Sciatic nerve (tissue), 2 donors: Measurements from ENCODE around the gene CYP1B1. TPM values are rescaled to one million over a fixed set of nuclear protein-coding genes. Genes with fewer than 3 reads are reported as not detected.
A peak's percentile ranks its signal among the peaks of the same experiment; 100 is the strongest.

Experiments
- ATAC-seq: fragments of 200-7000 bp; cut with Tn5 transposase; one replicate; pipeline ENCODE4 v1.9.1; 2020; ENCODE audit warnings: mild to moderate bottlenecking, moderate library complexity
- DNase-seq: peaks from one replicate; pipeline ENCODE4 v3.0.0-alpha.2; 2020; ENCODE audit warnings: low spot score
- intact Hi-C: fragments of 100-400 bp; cut with DNase I; formaldehyde crosslinking; loops from one replicate; pipeline ENCODE4 v1.14.2; 2022
- total RNA-seq: library from RNA; stranded (reverse); fragmentation: NEBNext Ultra II Directional; extraction: Animal tissue kit (Norgen Biotek cat#: 25700); gene quantifications from one replicate; pipeline ENCODE4 v1.2.1, GENCODE V29; 2021
- donor health status: DM: no; HTN: no; CAD: no.
- donor health status: DM: no; HTN: no; CAD: no.

The CYP1B1 gene
- total RNA-seq, 1 donor from 2014 or later = 237 TPM

DNA sequence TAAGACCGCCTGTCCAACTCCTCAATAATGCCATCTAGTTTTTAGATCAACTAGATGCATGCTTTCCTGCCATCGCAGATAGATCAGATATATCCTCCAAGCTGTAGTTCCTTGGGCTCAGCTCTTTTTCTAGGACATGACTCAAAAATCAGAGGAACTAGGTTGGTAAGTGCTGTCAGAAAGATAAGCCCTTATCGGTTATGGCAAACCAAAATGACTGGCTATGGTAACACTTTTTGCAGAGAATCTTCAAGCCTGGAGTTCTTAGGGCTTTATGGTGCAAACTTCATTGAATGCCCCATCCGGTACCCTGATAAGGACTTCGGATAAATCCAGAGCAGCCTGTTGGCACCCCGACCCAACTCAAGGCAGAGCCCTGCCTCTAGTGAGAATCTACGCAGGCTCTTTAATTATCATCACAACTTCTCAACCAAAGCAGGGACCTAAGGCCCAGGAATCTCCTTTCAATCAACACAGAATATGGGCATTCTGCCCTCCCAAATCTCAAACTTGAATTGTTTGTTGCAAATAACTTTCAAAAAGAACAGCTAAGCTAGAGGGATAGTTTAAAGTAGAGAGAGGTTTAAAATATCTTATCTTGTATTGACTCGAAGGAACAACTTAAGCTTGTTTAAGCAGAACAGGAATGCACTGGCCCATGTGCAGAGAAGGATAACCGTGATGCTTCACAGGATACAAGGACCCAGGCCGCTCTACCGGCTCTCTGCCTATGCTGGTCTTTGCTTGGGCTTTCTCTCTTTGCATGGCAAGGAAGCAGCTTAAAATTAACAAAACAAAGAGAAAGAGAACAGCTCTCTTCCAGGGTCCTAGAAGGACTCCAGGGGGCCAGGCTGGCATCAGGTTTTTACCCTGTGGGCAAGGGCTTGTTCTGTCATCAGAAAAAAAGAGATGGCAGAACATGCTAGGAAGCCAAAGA is 3.4 kb upstream of the CYP1B1 start:
- intact Hi-C loops = no loop called here
- ATAC-seq (no peak), DNase-seq (no peak)

DNA sequence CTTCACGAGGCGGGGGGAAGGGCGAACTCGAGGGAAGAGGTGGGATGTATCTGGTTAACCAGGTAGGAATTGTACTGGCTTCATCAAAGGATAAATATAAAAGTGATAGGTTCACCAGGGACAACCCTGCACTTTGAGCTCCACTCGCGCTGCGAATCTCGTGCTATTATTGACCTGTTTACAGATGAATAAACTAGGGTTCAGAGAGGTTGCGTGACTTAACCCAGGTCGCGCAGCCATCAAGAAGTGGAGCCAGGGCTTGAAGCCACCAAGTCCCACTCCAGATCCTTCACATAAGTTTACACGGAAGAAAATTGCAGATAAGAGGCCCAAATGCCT is 1.4 kb upstream of the CYP1B1 start:
- DNase-seq (no peak), ATAC-seq (no peak)
- intact Hi-C loops = no loop called here

DNA sequence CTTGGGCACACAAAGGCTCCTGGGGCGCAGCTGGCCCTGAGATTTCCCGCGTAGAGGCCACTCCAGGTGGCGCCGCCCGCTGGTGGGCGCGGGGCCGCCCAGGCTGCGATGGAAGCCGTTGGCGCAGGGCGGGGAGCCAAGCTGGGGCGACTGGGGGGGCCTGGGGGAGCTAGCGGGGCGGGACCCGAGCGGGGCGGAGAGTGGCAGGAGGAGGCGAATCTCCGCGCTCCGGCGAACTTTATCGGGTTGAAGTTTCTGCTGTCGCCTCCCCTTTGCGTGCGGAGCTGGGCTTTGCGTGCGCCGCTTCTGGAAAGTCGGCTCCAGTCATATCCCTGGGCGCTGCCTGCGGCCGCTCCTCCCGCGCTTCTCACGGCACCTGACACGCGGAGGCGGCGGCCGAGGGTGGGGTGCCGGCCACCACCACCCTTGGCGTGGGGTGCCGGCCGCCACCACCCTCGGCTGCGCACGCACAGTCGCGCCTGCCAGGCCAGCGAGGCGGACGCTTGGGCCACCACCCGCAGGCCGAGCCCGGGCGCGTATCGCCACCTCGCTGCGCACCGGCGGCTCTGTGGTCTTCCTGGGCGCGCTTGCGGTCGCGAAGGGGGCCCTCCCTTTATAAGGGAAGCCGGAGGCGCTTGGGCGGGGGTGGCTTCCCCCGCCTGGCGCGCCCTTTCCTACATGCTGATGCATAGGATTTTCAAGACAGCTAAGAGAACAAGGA is 919 bp upstream of the CYP1B1 start:
- intact Hi-C loops = no loop called here
- ATAC-seq = peak; percentile 80
- peak; percentile 92 for DNase-seq

DNA sequence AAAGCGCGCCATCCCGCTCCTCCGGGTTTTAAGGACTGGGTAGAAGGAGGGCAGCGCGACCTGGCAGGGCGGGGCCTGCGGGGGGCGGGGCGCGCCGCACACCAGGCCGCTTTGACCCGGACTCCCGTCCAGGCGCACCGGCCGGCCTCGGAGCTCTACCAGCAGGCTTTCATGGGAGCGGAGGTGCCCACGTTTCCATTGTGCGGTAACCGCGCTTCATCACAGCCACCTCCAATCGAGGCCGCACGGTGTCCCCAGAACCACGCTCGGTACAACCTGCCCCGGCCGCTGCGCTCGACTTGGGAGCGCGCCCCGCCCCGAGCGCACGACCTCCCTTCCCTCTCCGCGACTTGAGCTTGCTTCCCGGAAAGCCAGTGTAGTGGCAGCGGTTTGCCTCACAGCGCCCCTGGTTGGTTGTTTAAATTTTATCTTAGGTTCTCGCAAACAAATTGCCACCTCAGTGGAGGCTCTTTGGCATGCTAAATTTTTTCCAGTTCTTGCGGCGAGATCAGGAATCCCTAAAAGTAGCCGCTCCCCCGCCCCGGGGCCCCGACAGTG is 280 bp upstream of the CYP1B1 start:
- intact Hi-C loops = no loop called here
- ATAC-seq = peak; percentile 82
- DNase-seq = peak; percentile 91

DNA sequence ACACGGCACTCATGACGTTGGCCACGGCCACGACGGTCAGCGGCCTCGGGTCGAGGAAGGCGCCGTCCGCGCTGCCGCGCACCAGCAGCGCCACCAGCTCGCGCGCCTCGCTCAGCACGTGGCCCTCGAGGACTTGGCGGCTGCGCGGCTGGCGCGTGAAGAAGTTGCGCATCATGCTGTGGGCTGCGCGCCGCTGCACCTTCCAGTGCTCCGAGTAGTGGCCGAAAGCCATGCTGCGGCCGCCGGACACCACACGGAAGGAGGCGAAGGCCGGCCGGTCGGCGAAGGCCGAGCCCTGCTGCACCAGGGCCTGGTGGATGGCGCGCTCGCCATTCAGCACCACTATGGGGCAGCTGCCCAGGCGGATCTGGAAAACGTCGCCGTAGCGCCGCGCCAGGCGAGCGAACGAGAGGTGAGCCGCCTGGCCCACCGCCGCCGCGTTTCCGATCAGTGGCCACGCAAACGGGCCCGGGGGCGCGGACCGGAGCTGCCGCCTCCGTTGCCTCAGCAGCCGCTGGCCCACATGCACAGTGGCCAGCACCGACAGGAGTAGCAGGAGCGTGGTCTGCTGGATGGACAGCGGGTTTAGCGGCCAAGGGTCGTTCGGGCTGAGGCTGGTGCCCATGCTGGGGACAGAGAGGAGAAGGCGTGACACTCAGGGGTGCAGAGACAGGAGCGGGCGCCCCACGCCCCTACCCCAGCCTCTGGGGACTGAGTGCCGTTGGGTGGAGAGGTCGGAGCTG is 1.0 kb downstream of the CYP1B1 start:
- ATAC-seq = peak; percentile 0
- intact Hi-C loops = no loop called here

DNA sequence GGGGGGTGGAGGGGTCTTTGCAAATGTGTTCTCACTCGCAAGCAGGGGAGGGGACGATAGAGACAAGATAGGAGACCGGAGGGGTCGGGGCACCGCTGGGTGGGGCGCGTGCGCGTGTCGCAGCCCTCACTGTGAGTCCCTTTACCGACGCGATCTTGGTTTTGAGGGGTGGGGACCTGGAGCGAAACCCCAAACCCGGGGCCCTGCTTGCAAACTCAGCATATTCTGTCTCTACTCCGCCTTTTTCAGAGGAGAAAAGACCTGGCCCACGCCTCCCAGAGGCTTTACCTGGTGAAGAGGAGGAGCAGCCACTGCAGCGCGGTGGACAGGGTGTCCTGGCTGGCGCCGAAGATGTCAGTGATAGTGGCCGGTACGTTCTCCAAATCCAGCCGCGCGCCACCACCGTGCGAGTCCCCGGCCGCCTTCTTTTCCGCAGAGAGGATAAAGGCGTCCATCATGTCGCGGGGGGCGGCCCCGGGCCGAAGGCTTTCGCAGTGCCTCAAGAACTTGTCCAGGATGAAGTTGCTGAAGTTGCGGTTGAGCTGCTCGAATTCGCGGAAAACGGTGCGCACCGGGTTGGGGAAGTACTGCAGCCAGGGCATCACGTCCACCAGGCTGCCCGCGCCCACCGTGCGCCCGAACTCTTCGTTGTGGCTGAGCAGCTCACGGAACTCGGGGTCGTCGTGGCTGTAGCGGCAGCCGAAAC is 1.7 kb downstream of the CYP1B1 start:
- no peak for ATAC-seq
- no peak for DNase-seq
- intact Hi-C loops = no loop called here

More for the DNA sequence above, 1.0 kb downstream of the CYP1B1 start:
- DNase-seq = no peak

DNA sequence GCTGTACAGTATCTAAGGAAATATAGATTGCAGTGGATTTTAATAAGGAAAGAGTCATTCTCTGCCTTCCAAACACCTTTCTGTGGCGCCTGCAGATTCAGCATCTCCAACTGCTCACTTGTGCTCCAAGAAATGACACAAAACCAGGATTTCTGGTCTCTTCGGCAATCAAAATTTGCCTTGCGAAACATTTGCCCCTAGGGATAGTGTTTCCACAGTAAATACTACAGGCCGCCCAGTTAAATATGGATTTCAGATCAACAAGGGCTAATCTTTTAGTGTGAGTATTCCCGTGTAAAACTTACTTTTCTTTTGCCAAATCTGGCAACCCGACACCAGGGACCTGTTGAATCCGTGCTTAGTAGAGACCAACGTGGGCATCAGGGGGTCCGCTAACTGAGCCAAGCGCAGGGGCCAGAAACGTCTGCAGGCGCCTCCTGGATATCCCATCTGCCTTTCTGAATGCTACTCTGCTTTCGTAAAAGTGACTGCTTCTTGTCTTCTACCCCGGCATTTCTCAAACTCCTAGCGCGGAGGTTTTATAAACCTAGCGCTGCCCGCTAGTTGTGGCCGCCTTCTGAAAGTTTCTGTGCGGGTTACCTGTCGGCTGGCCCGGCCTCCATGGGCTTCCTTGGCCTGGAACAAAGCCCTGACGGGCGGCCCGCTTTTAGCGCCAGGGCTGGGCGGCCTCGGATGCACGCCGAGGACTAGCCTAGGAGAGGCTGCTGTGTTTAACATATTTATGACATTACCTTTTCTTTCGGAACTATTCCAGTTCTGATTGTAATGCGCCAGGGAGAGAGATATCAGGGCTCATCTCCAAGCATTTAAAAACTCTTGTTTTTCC is 2.5 kb downstream of the CYP1B1 start:
- DNase-seq (no peak), ATAC-seq (peak; percentile 25)
- intact Hi-C loops = no loop called here

DNA sequence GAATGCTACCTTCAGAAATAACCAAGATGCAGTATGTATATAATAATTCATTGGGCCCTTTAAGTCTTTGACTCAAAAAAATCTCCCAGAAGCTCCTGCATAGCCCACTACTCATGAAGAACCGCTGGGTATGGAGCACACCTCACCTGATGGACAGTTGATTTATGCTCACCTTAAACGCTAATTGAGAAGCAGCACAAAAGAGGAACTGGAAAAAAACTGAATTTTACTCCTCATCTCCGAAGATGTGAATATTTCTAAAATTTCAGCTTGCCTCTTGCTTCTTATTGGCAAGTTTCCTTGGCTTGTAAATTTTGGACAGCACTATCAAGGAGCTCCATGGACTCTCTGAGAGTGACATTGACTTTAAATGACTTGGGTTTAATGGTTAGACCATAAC is 5.5 kb downstream of the CYP1B1 start:
- DNase-seq = no peak
- no peak for ATAC-seq
- intact Hi-C loops = no loop called here

DNA sequence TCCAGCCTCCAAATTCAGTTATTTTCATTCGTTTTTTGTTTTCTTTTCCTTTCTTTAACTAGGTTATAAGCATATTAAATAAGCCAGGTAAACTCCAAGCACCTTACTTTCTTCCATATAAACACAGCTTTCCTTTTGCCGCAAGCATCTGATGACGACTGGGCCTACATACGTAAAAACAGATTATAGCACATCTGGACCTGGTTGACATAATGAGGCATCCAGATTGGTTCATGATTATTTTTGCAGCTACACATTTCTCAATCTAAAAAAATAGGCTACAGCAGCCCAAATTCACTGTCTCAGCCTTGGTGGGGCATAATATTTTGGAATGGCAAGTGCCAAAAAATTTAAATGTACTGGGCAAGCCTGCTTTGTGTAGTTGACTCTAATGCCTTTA is 7.7 kb downstream of the CYP1B1 start:
- intact Hi-C loops = no loop called here
- DNase-seq (no peak), ATAC-seq (no peak)

DNA sequence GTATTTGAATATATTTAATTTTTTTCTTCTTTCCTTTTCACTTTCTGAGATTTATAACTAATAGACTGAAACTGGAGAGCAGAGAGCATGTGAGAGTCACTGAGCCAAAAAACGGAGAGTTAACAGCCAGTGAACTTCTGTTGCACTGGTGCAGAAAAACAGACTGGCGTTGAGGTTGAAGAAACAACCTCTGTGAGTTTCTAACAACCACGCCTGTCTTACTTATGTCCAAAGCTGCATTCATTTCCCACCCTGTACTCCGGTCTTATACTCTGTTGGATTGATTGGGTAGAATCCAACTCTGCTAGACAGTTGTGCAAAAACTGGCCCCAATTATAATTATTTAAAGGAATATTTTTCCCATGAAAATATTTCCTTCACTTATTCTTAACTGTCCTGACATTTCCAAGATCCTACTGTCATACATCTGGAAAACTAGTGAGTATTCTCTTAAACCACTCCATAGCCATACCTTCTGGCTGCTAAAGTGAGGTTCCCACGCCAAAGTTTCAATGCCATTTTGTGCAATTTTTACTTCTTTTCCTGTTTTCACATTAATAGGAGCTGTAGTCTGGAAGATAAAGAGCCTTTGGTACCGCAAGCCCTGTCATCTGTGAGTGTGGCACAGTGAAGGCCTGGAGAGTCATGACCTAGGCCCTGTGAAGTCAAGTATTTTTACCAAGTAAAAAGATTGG is 9.4 kb downstream of the CYP1B1 start:
- DNase-seq (no peak), ATAC-seq (peak; percentile 63)
- intact Hi-C loops = no loop called here

DNA sequence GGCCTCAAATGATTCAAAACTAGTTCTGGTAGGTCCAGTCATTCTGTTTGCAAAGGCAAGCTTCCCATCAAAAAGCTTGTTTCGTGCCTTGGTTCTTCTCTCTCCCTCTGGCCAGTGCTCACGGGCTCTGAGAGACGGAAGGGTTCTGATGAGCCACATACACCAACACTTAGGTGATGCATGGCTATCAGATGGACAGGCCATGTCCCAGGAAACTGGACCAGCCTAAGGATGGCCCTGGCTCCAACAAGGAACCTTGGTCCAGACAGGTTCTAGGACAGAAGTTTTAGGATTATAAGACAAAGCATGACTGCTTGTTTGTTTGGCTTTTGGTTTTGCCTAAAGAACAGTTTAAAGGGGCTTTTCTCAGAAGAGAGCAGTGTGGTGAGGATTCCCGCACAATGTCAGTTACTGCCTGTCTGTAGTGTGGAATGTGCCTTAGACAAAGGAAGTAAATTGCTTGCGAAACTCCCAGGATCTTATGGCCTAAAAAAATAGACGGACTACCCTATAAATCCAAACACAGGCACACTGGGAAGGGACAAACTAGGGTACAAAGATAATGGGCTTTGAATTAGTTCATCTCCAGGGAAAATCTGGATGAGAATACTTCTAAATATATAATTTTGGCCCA is 10.3 kb downstream of the CYP1B1 start:
- ATAC-seq = peak; percentile 25
- intact Hi-C loops = no loop called here
- no peak for DNase-seq

DNA sequence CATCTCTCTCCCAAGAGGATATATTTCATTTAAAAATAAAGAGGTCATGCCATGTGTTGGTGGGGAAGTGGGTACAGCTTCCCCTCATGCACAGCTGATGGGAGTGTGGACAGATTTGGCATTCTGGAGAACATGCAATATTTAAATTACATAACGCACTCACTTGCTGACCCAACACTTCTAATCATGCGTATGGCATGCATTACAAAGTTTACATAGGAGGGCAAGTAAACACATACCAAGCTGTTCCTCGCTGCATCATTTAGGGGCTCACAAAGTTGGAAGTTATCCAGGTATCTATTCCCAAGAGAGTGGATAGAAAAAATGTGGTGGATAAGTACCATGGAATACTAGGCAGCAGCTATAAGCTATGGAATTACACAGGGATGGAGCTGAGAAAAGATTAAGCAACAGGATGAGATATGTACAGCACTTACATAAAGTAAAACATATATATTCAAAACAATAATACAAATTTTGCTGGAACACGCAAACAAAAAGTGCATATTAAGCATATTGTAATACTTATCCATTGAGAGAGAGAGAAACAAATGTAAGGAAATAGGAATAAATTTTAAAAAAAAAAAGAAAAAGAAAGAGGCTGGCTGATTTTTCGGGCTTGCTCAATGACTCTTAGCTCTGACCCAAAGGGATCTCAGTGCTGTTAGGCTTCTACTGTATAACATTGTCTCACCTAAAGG is 11.0 kb downstream of the CYP1B1 start:
- no peak for DNase-seq
- no peak for ATAC-seq
- intact Hi-C loops = no loop called here

DNA sequence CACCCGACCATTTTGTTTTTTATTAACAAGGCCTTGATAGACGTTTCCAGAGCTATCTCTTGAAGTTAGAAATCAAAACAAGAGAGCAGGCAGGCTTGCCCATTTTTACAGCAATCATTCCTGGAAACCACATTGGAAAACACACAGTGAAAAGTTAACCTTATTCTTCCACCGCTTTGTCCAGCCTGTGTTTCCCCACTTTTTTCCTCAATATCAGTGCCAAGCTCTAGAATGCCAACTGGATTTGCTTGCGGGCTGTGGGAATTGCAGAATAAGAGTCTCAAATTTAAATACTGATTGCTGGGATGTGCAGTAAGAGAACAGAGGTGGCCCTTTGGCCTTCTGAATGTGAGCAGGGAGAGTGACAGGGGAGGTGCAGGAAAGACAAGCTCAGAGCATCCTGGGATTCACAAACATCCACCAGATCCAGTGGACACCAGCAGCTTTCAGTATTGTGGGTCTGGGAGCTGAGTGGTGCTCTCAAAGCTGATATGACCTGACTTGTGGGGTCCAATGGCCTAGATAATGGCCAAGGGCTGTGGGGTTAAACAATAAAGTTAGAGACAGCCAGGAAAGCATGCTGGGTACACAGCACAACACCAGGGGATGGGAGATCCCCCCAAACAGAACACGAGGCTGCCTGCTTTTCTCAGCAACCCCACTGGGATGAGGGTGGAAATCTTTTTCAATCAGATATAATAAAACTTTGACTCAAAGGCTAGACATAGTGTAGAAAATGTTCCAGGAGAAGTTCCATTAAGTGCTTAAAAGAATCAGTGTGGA is 15.5 kb downstream of the CYP1B1 start:
- DNase-seq (no peak), ATAC-seq (peak; percentile 72)
- intact Hi-C loops = no loop called here

DNA sequence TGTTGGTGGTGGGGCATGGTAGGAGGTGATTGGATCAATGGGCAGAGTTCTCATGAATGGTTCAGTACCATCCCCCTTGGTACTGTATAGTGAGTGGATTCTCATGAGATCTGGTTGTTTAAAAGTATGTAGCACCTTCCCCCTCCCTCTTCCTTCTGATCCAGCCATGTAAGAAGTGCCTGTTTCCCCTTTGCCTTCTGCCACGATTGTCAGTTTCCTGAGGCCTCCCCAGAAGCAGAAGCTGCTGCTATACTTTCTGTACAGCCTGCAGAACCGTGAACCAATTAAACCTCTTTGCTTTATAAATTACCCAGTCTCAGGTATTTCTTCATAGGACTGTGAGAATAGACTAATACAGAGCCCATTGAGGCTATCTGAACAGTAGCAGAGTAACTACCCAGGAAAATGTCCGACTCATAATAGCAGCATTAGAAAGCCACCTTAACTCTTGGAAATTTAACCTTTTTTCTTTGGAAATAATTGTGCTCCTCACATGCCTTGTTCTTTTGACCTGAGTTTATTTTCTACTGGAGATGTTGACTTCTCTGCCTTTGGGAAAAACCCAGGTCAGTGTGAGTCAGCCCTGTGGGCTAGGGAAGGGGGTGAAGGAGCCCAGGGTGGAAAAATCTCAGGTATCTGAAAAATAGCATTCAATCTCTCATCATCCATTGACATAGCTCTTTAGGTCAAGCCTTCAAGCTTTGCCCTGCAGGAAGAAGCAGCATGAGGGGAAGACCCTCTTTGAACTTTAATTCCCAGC is 18.1 kb downstream of the CYP1B1 start:
- no peak for DNase-seq
- ATAC-seq = no peak
- intact Hi-C loops = no loop called here

DNA sequence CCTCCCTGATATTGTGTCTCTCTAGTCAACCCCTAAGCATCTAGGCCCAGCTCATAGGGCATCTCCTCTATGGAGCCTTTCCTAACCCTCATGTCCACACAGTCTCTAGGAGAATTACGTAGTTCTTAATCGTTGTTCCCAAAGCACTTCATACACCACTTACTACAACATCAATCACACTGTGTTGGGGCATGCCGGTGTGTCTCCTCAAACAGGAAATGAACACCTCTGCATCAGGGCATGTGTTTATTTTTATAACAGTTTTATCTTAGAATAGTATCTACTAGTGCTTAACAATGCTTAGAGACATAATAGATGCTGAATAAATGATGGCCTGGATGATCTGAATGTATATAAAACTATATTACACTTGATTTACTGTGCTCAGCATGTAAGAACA is 19.7 kb downstream of the CYP1B1 start:
- ATAC-seq (no peak), DNase-seq (no peak)
- intact Hi-C loops = no loop called here
